ENCODE data around the gene ZDHHC19.

- TF ChIP-seq CTCF (IDR thresholded peaks at IDR 0.05; ENCODE audit: low read length) (no peak), EZH2 (IDR thresholded peaks at IDR 0.05; ENCODE audit: borderline replicate concordance, low read length) (no peak)
Measured at GRCh38 chr3:196208942-196209695, 2.1 kb downstream of the ZDHHC19 start.

Data from OCI-LY1 (cell line).